ENCODE results near the gene APOBEC3F.
"Not testable (repeated sequence)": the region's sequence is repeated elsewhere in the genome, so short reads cannot be mapped to it uniquely, and the experiment has no call there.

APOBEC3F gene

GRCh38 chr22:39040538-39041296 lies at the start of gene APOBEC3F:
APOBEC3F (plus strand) TSS chr22:39040864; CDS start chr22:39040961, 97 bp downstream.
- DNase-seq = peak; percentile 28 to 49

- not testable (repeated sequence) for DNase-seq
Observed at GRCh38 chr22:38992871-38993371, 47.7 kb upstream of the APOBEC3F start.

- DNase-seq = no peak
Observed at GRCh38 chr22:38996105-38996504, 44.6 kb upstream of the APOBEC3F start.

GRCh38 chr22:38997518-38997917 lies 43.1 kb upstream of the APOBEC3F start:
- DNase-seq = no peak

GRCh38 chr22:39003165-39003638 lies 37.5 kb upstream of the APOBEC3F start:
- DNase-seq = peak; percentile 69

GRCh38 chr22:39007177-39007576 lies 33.5 kb upstream of the APOBEC3F start:
- no peak for DNase-seq

- not testable (repeated sequence) for DNase-seq
Observed at GRCh38 chr22:39008271-39008850, 32.3 kb upstream of the APOBEC3F start.

GRCh38 chr22:39010946-39011345 lies 29.7 kb upstream of the APOBEC3F start:
- DNase-seq = no peak

- no peak for DNase-seq
Observed at GRCh38 chr22:39012533-39013511, 27.8 kb upstream of the APOBEC3F start.

GRCh38 chr22:39013561-39013941 lies 27.1 kb upstream of the APOBEC3F start:
- DNase-seq = not testable (repeated sequence)

GRCh38 chr22:39013942-39014722 lies 26.5 kb upstream of the APOBEC3F start, which contains the start of gene APOBEC3C:
APOBEC3C (plus strand) TSS chr22:39014257; CDS start chr22:39014363, 106 bp downstream.
- peak; percentile 64 to 69 for DNase-seq

- not testable (repeated sequence) for DNase-seq
Observed at GRCh38 chr22:39014723-39015121, 25.9 kb upstream of the APOBEC3F start.

GRCh38 chr22:39016592-39016991 lies 24.1 kb upstream of the APOBEC3F start:
- DNase-seq = no peak

GRCh38 chr22:39017596-39018365 lies 22.9 kb upstream of the APOBEC3F start:
- no peak for DNase-seq

GRCh38 chr22:39020021-39020651 lies 20.5 kb upstream of the APOBEC3F start:
- not testable (repeated sequence) for DNase-seq

- DNase-seq = no peak
Observed at GRCh38 chr22:39021552-39022250, 19.0 kb upstream of the APOBEC3F start.

GRCh38 chr22:39024519-39025308 lies 15.9 kb upstream of the APOBEC3F start:
- DNase-seq = no peak

GRCh38 chr22:39026509-39027150 lies 14.0 kb upstream of the APOBEC3F start:
- DNase-seq = no peak

GRCh38 chr22:39027717-39028116 lies 12.9 kb upstream of the APOBEC3F start:
- DNase-seq = no peak

Measured in stimulated activated CD4-positive, alpha-beta T cell treated with anti-CD3 and anti-CD28 coated beads, Interleukin-2, amount 100 ng/mL, for 48 hours (primary cell).